Stimulated activated CD4-positive, alpha-beta T cell treated with anti-CD3 and anti-CD28 coated beads, Interleukin-1b, Interleukin-23, amount 100 ng/mL, for 48 hours (primary cell): ENCODE results near the gene SIAH1.
"Not testable (repeated sequence)": the region's sequence is repeated elsewhere in the genome, so short reads cannot be mapped to it uniquely, and the experiment has no call there.

Experiments
- DNase-seq: peaks from one replicate; pipeline ENCODE4 v3.0.0-alpha.2; 2020

The SIAH1 gene

GRCh38 chr16:48330841-48331192, 54.4 kb downstream of the SIAH1 start:
- no peak for DNase-seq

DNA sequence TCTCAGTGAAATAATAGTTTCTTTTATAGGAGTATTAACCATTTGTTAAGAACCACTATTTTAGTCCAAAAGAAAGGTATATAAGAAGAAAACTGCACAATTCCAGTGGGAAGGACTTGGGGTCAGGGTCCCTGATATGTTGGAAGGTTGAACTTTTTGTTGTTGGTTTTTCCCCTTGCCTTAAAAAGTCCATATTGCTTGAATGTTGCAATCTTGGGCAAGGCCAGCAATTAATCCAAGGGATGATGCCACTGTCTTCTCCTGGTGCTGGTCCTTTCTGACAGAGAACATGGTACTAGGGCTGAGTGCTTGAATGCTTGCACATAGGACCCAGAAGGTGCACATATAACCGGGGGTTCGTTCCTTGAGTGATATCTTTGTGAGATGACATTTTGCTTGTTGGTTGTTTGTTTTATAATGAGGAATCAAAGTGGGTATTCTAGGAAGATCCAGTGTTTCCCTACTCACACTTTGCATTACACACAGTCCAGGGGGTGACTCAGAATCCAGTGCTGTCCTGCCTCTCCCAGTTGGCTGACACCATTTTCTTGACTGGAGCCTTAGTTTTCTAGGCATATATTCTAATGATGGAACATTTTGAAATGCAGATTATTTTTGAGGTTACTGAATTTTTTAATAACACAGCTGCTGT, 54.9 kb downstream of the SIAH1 start:
- DNase-seq = no peak

- no peak for DNase-seq
These were observed 56.1 kb downstream of the SIAH1 start for GRCh38 chr16:48329138-48329537.

DNA sequence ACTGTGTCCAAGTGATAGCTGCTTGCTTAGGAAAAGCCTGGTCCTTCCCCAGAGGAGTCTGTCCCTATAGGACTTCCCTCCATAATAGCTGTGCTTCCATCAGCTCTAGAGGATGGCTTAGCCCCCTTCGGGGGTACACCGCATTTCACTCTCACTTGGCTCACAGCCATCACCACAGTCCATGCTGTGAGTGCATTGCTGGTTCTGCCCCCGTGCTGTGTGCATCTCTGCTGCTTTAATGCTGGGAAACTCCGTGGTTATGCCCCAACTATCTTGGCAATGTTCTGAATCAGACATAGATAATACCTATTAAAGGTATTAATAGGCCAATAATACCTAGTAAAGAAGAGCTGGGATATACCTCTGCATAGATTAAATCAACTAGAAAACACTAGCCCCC, 58.3 kb downstream of the SIAH1 start:
- DNase-seq = no peak

DNA sequence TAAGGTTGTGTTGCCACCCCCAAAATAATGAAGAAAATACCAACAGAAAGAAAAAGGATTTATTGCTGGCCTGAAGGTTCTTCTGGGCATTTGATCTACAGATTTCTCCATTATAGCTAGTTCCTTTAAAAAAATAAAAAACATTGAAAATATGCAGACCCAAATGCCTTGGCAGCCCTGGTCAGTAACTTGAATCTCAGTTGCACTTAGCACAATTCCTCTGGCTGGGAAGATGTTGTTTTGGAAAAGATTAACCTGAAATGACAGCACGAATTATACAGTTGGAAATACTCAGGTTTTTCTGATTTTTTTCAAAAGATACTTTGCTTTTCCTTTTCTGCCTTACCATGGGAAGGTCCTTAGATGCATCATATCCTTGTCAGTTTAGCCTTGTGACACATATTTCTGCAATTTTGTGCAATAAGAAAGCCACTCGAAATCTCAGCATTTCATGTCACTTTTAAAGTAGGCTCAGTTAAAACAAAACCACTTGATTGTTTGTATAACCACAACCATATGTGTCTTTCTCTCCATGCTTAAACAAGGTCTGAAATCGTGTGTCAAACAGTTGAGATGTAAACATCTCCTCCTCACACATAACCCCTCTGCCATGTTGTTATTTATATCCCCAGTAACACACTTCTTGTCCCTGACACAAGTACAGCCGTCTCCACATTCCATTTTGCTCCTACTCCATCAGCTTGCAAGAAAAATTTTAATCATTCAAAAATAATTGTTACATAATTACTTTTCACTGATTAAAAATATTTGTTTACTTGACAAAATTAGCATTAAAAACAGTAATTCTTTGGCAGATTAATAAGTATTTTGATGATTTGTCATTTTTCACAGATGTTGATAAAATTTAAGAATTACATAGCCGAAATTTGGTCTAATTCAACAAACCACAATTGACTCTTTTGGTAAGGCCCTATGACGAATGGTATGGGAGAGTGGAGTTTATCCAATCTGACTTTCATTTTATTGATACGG, 61.1 kb downstream of the SIAH1 start:
- DNase-seq = no peak

GRCh38 chr16:48321317-48322036, 63.7 kb downstream of the SIAH1 start:
- peak; percentile 6 for DNase-seq

DNA sequence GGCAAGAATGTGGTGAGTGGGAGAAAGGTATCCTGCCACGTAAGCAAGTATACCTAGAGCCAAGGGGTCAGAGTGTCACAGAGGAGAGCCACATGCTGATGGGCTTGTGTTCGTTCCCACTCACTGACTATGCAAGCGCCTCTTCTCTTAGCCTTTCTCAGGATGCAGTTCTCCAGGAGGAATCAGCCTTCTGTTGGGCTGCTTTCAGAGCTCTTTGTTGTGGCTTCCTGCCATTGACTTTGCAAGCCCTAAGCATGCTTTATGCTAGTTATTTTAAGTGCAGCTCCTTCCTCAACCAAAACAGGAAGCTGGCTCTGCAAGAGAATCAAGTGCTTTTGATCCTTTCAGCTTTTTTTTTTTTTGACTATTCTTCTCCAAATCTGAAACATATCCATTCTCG, 66.6 kb downstream of the SIAH1 start:
- DNase-seq = no peak

DNA sequence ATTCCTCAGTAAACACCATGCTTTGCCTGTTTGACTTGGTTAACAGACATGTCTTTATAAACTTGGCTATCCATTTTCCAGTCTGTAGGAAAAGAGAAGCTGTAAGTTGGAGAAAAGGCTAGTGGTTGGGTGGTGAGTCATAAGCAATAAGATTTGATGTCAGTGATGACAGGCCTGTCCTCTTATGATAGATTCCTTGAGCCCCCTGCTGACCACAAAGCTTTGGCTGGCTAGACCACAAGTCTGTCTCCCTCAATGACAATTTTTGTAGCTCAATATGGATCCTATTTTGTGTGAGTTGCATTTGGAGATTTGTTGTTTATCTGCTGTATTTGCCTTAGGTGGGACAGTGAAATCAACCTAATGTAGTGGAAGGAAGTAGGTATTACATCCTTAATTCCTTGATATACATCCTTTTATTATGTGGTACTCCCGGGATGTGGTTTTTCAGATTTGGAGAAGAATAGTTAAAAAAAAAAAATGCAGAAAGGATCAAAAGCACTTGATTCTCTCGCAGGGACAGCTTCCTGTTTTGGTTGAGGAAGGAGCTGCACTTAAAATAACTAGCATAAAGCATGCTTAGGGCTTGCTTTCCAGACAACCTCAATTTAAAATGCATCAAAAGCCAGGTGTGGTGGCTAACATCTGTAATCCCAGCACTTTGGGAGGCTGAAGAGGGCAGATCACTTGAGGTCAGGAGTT, 67.4 kb downstream of the SIAH1 start:
- DNase-seq = peak; percentile 20

GRCh38 chr16:48317026-48317425, 68.2 kb downstream of the SIAH1 start:
- DNase-seq = no peak

DNA sequence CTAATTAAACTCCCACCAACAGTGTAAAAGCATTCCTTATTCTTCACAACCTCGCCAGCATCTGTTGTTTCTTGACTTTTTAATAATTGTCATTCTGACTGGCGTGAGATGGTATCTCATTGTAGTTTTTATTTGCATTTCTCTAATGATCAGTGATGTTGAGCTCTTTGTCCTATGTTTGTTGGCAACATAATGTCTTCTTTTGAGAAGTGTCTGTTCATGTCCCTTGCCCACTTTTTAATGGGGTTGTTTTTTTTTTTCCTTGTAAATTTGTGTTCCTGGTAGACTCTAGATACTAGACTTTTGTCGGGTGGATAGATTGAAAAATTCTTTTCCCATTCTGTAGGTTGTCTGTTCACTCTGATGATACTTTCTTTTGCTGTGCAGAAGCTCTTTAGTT, 71.3 kb downstream of the SIAH1 start:
- not testable (repeated sequence) for DNase-seq

DNA sequence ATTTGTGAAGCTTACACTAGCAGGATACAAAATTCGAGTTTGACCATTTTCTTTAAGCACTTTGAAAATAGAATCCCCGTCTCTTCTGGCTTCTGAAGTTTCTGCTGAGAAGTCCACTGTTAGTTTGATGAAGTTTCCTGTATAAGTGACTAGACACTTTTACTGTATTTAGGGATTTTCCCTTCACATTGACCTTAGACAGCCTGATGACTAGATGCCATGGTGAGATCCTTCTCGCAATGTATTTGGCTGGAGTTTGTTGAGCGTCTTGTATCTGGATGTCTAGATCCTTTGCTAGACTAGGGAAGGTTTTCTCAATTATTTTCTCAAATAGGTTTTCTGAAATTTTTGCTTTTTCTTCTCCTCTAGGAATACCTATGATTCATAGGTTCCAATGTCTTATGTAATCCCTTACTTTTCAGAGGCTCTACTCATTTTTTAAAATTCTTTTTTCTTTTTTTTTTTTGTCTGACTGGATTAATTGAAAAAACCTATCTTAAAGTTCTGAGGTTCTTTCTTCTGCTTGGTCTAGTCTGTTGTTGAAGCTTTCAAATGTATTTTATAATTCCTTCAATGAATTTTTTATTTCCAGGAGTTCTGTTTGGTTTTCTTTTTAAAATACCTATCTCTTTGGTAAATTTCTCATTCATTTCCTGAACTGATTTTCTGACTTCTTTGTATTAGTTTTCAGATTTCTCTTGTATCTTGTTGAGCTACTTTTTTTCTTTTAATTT, 74.1 kb downstream of the SIAH1 start:
- no peak for DNase-seq
